Fibroblast of lung (primary cell): Measurements from ENCODE around the gene SMARCC1.

Experiments
- CTCF ChIP-seq, 2 donors: IDR thresholded peaks in 1 of 2; conservative IDR thresholded peaks in 1 of 2; 1 replicate in 1 of 2; 2 replicates in 1 of 2; pipeline ENCODE4 v1.5.1; 2011 to 2012; ENCODE audit warnings: low read length in 2 of 2, control low read depth in 1 of 2, inconsistent platforms in 1 of 2, low read depth in 1 of 2, mild to moderate bottlenecking in 1 of 2
- EZH2 ChIP-seq: IDR thresholded peaks from 2 replicates; pipeline ENCODE4 v1.5.1; 2012; ENCODE audit warnings: low read length, control low read depth, mild to moderate bottlenecking; ENCODE audit errors: missing control alignments

- TF ChIP-seq CTCF (conservative IDR thresholded peaks at IDR 0.05 in 1 of 2, IDR thresholded peaks at IDR 0.05 in 1 of 2; ENCODE audit: low read depth in 1 of 2, low read length in 2 of 2) = no peak
- no peak for TF ChIP-seq EZH2
These were observed 212.8 kb downstream of the SMARCC1 start for GRCh38 chr3:47568901-47569300.
